Embryonic facial prominence (tissue), 1 donor: ENCODE results near the gene P2RY14.

Experiments used
- DNase-seq: peaks from one replicate; pipeline ENCODE4 v3.0.0-alpha.2; 2016; ENCODE audit errors: extremely low spot score

P2RY14 gene

GRCh38 chr3:151278230-151278629 lies at the start of gene P2RY14:
Gene P2RY14 (minus strand): TSS chr3:151278542. CDS start chr3:151214316, 64,226 bp downstream.
- no peak for DNase-seq

DNA sequence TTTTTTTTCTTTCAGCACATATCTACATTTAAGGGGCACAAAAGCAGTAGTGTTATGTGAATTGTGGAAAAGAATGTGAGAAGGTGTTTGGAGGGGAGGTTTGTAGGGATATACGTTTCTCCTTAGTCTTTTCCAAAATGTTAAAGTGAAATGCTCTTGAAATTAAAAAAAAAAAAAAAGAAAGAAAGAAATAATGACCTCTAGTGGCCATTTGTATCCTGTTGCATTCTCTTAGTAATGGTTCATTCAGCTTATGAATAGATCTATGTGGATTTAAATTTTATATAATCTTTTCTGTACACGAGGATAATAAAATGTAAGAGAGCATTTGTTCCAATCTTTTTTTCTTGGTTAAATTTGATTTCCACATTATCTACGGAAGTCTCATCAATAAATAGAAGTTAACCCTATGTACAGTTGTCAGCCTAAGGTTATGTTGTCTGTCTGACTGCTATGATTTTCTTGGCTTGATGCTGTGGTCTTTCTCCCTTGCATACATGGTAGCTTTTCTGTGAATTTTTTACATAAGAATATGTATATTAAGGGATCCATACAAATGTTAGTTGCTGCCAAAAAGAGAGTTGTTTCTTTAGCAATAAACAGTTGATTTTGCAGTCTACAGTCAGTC lies 49.3 kb upstream of the P2RY14 start:
- DNase-seq, result no peak

- DNase-seq, result no peak
Observed at GRCh38 chr3:151322511-151322910, 44.2 kb upstream of the P2RY14 start.

DNA sequence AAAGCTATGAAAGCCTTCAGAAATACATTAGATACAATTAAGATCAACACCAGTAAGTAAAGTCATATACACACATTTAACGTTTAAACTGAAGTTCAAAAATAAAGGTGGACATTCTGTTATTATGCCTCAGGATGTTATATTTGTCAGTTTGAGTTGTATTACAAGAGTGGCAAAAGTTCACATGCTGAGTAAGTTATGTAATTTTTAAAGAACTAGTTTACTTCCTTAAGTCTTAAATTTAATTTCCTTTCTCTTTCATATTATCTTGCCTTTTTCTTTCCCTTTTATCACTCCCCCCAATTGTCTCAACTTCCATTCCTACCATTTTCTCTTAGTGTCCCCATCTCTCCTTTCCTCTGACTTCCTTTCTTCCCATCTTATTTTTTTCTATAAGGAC lies 43.2 kb upstream of the P2RY14 start:
- no peak for DNase-seq

DNA sequence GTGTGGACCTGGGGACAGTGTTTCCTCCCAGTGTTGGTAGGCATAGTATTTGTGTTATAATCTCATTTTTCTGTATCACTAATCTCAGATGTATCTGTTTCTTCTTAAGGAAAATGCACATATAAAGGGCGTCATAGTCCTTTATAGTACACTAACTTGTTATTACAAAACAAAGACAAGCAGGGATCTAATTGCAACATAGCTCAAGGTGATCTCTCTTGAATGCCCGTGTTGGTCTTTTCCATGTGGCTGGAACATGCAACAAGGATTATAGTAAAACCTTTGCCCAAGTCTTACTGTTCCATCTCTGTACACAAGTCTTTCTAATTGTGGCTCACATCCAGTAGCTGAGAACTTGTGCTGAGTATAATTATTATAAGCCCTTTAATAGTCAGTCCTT lies 41.8 kb upstream of the P2RY14 start:
- DNase-seq, result no peak

- DNase-seq, result no peak
Observed at GRCh38 chr3:151319628-151320027, 41.3 kb upstream of the P2RY14 start.

DNA sequence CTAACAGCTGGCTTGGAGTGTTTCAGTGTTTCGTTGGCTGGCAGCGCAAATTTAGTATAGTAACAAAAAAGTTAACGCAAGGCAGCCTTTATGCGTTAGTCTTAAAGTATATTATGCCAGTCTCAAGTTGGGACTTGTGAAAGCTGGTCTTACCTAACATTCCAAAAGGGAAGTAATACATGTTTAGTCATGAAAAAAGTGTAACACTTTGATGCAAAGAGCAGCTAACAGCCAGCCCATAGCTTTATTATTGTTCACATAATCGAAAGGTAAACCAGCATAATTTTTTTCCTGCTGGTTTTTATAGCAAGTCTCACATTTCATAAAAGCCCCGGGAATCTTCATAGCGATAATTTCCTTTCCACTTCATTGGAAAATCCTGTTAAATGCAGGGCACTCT lies 40.6 kb upstream of the P2RY14 start:
- peak; percentile 12 for DNase-seq

- no peak for DNase-seq
Observed at GRCh38 chr3:151318313-151318712, 40.0 kb upstream of the P2RY14 start.

GRCh38 chr3:151316267-151316991 lies 38.1 kb upstream of the P2RY14 start, which contains the start of gene GPR87:
Gene GPR87 (minus strand): TSS chr3:151316820. CDS start chr3:151300100, 16,720 bp downstream.
- DNase-seq, result no peak

DNA sequence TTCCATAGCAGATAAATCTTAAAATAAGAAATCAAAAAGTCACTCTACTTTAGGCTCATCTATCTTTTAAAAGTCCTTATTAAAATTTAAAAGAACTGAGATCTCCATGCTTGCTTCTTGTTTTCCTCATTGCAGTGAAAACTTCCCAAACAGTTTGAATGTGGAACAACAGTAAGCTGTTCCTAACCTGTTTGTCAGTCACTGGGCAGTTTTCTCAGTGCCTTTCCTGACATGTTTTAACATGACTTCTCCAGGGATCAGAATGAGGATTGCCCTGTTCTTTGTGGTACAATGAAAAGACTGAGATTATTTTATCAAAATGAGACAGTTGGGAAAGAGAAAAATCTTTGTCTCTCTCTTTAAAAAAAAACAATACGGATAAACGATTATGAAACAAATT lies 37.5 kb upstream of the P2RY14 start:
- no peak for DNase-seq

- no peak for DNase-seq
Observed at GRCh38 chr3:151315136-151315535, 36.8 kb upstream of the P2RY14 start.

GRCh38 chr3:151314593-151314992 lies 36.3 kb upstream of the P2RY14 start:
- DNase-seq, result no peak

DNA sequence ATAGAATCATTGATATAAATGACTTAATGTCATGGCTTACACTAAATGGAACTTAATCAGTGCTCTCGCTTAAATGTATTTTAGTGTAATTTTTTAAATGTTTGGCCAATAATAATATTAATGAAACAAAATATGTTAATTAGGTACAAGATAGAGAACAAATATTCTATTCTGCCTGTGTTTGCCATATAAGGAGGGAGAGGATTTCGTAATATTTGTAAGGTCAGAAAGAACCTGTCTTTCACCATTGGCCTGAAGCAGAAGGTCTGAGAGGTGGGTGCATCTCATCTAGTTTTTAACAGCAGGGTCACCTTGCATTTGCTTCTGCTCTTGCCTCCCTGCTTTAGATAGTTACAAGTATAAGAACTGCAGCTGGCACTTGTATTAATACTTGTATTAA lies 35.8 kb upstream of the P2RY14 start:
- no peak for DNase-seq

- no peak for DNase-seq
Observed at GRCh38 chr3:151312972-151313371, 34.6 kb upstream of the P2RY14 start.

GRCh38 chr3:151309566-151309965 lies 31.2 kb upstream of the P2RY14 start:
- no peak for DNase-seq

- DNase-seq, result no peak
Observed at GRCh38 chr3:151307583-151308488, 29.5 kb upstream of the P2RY14 start.

- no peak for DNase-seq
Observed at GRCh38 chr3:151307131-151307530, 28.8 kb upstream of the P2RY14 start.

GRCh38 chr3:151306168-151306810 lies 27.9 kb upstream of the P2RY14 start:
- DNase-seq, result no peak

GRCh38 chr3:151305775-151306151 lies 27.4 kb upstream of the P2RY14 start:
- no peak for DNase-seq

DNA sequence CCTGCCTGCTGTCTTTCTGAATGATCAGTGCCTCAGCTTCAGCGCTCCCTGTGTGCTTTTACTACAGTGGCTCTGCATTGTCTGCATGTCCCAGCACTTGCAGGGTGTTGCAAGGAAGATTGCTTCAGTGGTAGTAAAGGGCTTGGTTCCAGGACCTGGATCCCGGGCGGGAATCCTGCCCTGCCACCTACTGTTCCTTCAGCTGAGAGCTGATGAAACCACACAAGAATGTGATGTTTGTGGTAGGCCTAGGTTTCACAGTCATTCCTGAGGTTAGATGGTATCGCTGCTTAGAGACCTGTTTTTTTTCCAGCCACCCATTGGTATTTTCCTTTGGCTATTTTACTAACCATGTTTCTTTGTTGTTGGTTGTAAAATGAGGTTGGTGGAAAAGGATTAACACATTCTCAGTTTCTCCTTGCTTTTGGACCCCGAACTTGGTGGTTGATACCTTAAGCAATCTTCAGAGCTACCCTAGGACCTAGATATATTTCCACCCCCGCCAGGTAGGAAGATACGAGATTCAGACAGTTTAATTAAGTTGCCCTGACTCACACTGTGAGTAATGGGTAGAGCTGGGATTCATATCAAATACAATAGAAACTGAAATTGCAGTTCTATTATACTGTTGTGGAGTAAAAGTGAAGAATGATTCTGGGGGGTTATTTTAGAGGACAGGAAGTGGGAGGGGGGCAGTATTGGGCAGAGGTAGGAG lies 26.9 kb upstream of the P2RY14 start:
- DNase-seq, result peak; percentile 33

GRCh38 chr3:151303751-151304150 lies 25.4 kb upstream of the P2RY14 start:
- DNase-seq, result no peak
